Uterus (tissue), 4 donors: Measurements from ENCODE around the gene DGKK. TPM values are rescaled to one million over a fixed set of nuclear protein-coding genes. Genes with fewer than 3 reads are reported as not detected.

Source experiments
- DNase-seq, 2 donors: peaks; one replicate each; pipeline ENCODE4 v3.0.0-alpha.2; 2019 to 2020
- H3K27ac ChIP-seq, 2 donors: fragments of 200-600 bp; sonication (generic); 1 replicate in 1 of 2; 2 replicates in 1 of 2; pipeline ENCODE4 v1.5.1; 2016 to 2018
- H3K27me3 ChIP-seq, 2 donors: fragments of 200-600 bp; sonication (generic); one replicate each; pipeline ENCODE4 v1.5.1; 2018 to 2019; ENCODE audit warnings: control low read depth in 1 of 2
- H3K36me3 ChIP-seq, 2 donors: fragments of 200-600 bp; sonication (generic); one replicate each; pipeline ENCODE4 v1.5.1; 2019; ENCODE audit warnings: control low read depth in 1 of 2
- H3K4me1 ChIP-seq, 2 donors: fragments of 200-600 bp; sonication (generic); one replicate each; pipeline ENCODE4 v1.5.1; 2018 to 2019; ENCODE audit warnings: control low read depth in 1 of 2
- H3K4me3 ChIP-seq, 2 donors: fragments of 200-600 bp; sonication (generic); 1 replicate in 1 of 2; 2 replicates in 1 of 2; pipeline ENCODE4 v1.5.1; 2018 to 2019; ENCODE audit warnings: mild to moderate bottlenecking in 1 of 2
- H3K9me3 ChIP-seq, 2 donors: fragments of 200-600 bp; sonication (generic); one replicate each; pipeline ENCODE4 v1.5.1; 2019; ENCODE audit warnings: control low read depth in 1 of 2
- CTCF ChIP-seq, 4 experiments: fragments of 200-600 bp in 2 of 4; fragments of 450-650 bp in 2 of 4; sonication (generic) in 2 of 4; IDR thresholded peaks; one replicate each; pipeline ENCODE4 v1.5.1; 2016 to 2019; ENCODE audit warnings: antibody characterized with exemption in 4 of 4, mild to moderate bottlenecking in 2 of 4, moderate library complexity in 1 of 4
- POLR2A ChIP-seq, 2 donors: fragments of 450-650 bp; IDR thresholded peaks; one replicate each; pipeline ENCODE4 v1.6.1; 2016; ENCODE audit warnings: antibody characterized with exemption in 2 of 2, mild to moderate bottlenecking in 1 of 2, moderate library complexity in 1 of 2
- intact Hi-C: fragments of 100-400 bp; cut with DNase I; formaldehyde crosslinking; loops from one replicate; pipeline ENCODE4 v1.15.1; 2023; ENCODE audit warnings: low total_unique reads
- total RNA-seq, 4 donors: library from RNA; depleted of rRNA in 3 of 4; stranded (reverse); fragments of >200 nt in 3 of 4; gene quantifications; one replicate each; pipeline versions ENCODE4 v1.1.0 to v1.2.4, GENCODE V29; 2014 to 2023
- donor health status: DM: yes; HTN: yes; CAD: no.

The DGKK gene
- total RNA-seq, 4 donors from 2014 or later = 0.35 TPM; not detected in 3

GRCh38 chrX:50327235-50327634, 143.4 kb downstream of the DGKK start:
- H3K9me3 ChIP-seq = no peaks in the 10 kb centered on the region
- H3K27ac ChIP-seq = no peak overlapping the region
- TF ChIP-seq CTCF (IDR thresholded peaks at IDR 0.05) = no peak
- TF ChIP-seq POLR2A (IDR thresholded peaks at IDR 0.05) = no peak
- H3K27me3 ChIP-seq = no peaks in the 10 kb centered on the region
- H3K4me1 ChIP-seq = no peaks in the 10 kb centered on the region
- intact Hi-C loops = no loop called here
- no peaks in the 10 kb centered on the region for H3K36me3 ChIP-seq
- H3K4me3 ChIP-seq = no peak overlapping the region
- DNase-seq = no peak
